ENCODE results near the gene GH2.
"Not testable (repeated sequence)": the region's sequence is repeated elsewhere in the genome, so short reads cannot be mapped to it uniquely, and the experiment has no call there.

DNA sequence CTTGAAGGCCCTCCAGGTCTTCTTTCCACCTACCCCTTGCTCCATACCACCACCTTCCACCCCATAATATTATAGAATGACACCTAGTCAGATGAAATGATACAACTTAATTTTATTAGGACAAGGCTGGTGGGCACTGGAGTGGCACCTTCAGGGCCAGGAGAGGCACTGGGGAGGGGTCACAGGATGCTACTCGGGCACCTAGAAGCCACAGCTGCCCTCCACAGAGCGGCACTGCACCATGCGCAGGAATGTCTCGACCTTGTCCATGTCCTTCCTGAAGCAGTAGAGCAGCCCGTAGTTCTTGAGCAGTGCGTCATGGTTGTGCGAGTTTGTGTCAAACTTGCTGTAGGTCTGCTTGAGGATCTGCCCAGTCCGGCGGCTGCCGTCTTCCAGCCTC lies 13.1 kb upstream of the GH2 start:
- TF ChIP-seq, protein P1, sequence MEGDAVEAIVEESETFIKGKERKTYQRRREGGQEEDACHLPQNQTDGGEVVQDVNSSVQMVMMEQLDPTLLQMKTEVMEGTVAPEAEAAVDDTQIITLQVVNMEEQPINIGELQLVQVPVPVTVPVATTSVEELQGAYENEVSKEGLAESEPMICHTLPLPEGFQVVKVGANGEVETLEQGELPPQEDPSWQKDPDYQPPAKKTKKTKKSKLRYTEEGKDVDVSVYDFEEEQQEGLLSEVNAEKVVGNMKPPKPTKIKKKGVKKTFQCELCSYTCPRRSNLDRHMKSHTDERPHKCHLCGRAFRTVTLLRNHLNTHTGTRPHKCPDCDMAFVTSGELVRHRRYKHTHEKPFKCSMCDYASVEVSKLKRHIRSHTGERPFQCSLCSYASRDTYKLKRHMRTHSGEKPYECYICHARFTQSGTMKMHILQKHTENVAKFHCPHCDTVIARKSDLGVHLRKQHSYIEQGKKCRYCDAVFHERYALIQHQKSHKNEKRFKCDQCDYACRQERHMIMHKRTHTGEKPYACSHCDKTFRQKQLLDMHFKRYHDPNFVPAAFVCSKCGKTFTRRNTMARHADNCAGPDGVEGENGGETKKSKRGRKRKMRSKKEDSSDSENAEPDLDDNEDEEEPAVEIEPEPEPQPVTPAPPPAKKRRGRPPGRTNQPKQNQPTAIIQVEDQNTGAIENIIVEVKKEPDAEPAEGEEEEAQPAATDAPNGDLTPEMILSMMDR (IDR thresholded peaks at IDR 0.05 in 8 of 11, conservative IDR thresholded peaks at IDR 0.05 in 3 of 11), result not testable (repeated sequence)
- TF ChIP-seq POLR2A, POLR2AphosphoS5 (IDR thresholded peaks at IDR 0.05): not testable (repeated sequence)

Data from spleen (tissue), 7 donors.